Fibroblast of the aortic adventitia (primary cell): ENCODE data around the gene MMAB. TPM values are rescaled to one million over a fixed set of nuclear protein-coding genes. Genes with fewer than 3 reads are reported as not detected.

Experiments used
- DNase-seq: peaks from one replicate; pipeline ENCODE4 v3.0.0-alpha.2; 2010; ENCODE audit warnings: low read depth
- H3K4me3 ChIP-seq: 2 replicates; pipeline ENCODE4 v1.5.1; 2011; ENCODE audit warnings: low read depth, mild to moderate bottlenecking, control low read depth, low read length, moderate library complexity
- CTCF ChIP-seq: IDR thresholded peaks from 2 replicates; pipeline ENCODE4 v1.5.1; 2011; ENCODE audit warnings: mild to moderate bottlenecking, low read length, control low read depth, inconsistent platforms; ENCODE audit not compliant: insufficient read depth
- total RNA-seq: library from RNA; depleted of rRNA; stranded (reverse); fragments of >200 nt; gene quantifications from 2 replicates; pipeline ENCODE4 v1.2.3, GENCODE V29; 2012; ENCODE audit warnings: low replicate concordance

The MMAB gene
- total RNA-seq, 1 donor: 22.0 TPM

- DNase-seq: no peak
- no peak overlapping the region for H3K4me3 ChIP-seq
- TF ChIP-seq CTCF: no peak
These were observed 14.7 kb downstream of the MMAB start for GRCh38 chr12:109558374-109559199.

- no peak for TF ChIP-seq CTCF
- no peak overlapping the region for H3K4me3 ChIP-seq
- DNase-seq: no peak
These were observed 15.5 kb downstream of the MMAB start for GRCh38 chr12:109557805-109558204.

- no peak for TF ChIP-seq CTCF
- no peak for DNase-seq
- no peak overlapping the region for H3K4me3 ChIP-seq
These were observed 16.1 kb downstream of the MMAB start for GRCh38 chr12:109557200-109557599.

- DNase-seq: no peak
- H3K4me3 ChIP-seq: no peak overlapping the region
- no peak for TF ChIP-seq CTCF
These were observed 17.6 kb downstream of the MMAB start for GRCh38 chr12:109555431-109556315.

GRCh38 chr12:109554761-109555160 lies 18.5 kb downstream of the MMAB start:
- H3K4me3 ChIP-seq: no peak overlapping the region
- no peak for TF ChIP-seq CTCF
- no peak for DNase-seq

GRCh38 chr12:109553906-109554500 lies 19.3 kb downstream of the MMAB start:
- no peak overlapping the region for H3K4me3 ChIP-seq
- TF ChIP-seq CTCF: no peak
- DNase-seq: no peak
